ENCODE data around the gene BAZ1A. TPM values are rescaled to one million over a fixed set of nuclear protein-coding genes. Genes with fewer than 3 reads are reported as not detected.

BAZ1A gene
- total RNA-seq, 1 experiment from 2014 or later, result 27.2 TPM

- Histone ChIP-seq H3K36me3 (ENCODE audit: control insufficient read depth, insufficient read depth, low read length) (no peaks in the 10 kb centered on the region), H3K4me1 (ENCODE audit: control insufficient read depth, insufficient read depth, low read length) (no peaks in the 10 kb centered on the region), H3K9me3 (ENCODE audit: control insufficient read depth, insufficient read depth, low read depth, low read length) (no peaks in the 10 kb centered on the region), H3K27me3 (ENCODE audit: control insufficient read depth, insufficient read depth, low read length) (no peaks in the 10 kb centered on the region), H3K27ac (ENCODE audit: low read length) (no peak overlapping the region), H3K4me3 (ENCODE audit: low read depth in 2 of 2, low read length in 2 of 2) (no peak overlapping the region)
- intact Hi-C loops (cut with micrococcal nuclease; ENCODE audit: unreplicated experiment), result no loop called here
- TF ChIP-seq REST (IDR thresholded peaks at IDR 0.05; ENCODE audit: insufficient read depth in 1 of 2, low read depth in 2 of 2, low read length in 1 of 2), result no peak
- BruUV-seq (replicated peaks), result no TSS peak
- ChIA-PET CTCF (no interaction called here), POLR2A (no interaction called here)
- in situ Hi-C loops (cut with HindIII; ENCODE audit: low pct_unique_long_range_greater_than_20kb, low sequenced_read_pairs), result no loop called here
- DNase-seq (ENCODE audit: low read depth, low spot score) (no peak), ATAC-seq (no peak)
These were observed 8.8 kb upstream of the BAZ1A start for GRCh38 chr14:34883954-34884353.

GRCh38 chr14:34874386-34875030, 652 bp downstream of the BAZ1A start:
- Histone ChIP-seq H3K27me3 (ENCODE audit: control insufficient read depth, insufficient read depth, low read length) (no peaks in the 10 kb centered on the region), H3K9me3 (ENCODE audit: control insufficient read depth, insufficient read depth, low read depth, low read length) (no peaks in the 10 kb centered on the region), H3K4me3 (ENCODE audit: low read depth in 2 of 2, low read length in 2 of 2) (peak overlapping the region; percentile 72 to 82), H3K27ac (ENCODE audit: low read length) (peak overlapping the region; percentile 88), H3K36me3 (ENCODE audit: control insufficient read depth, insufficient read depth, low read length) (peaks cover 2% of the 10 kb centered on the region; the same call in 1 of the 2 replicates), H3K4me1 (ENCODE audit: control insufficient read depth, insufficient read depth, low read length) (peaks cover 7% of the 10 kb centered on the region)
- in situ Hi-C loops (cut with HindIII; ENCODE audit: low pct_unique_long_range_greater_than_20kb, low sequenced_read_pairs), result no loop called here
- CTCF ChIA-PET, result no interaction called here
- TF ChIP-seq CTCF (IDR thresholded peaks at IDR 0.05) (peak; percentile 12; the same call in 1 of the 2 replicates), REST (IDR thresholded peaks at IDR 0.05; ENCODE audit: insufficient read depth in 1 of 2, low read depth in 2 of 2, low read length in 1 of 2) (no peak), TCF7L2 (IDR thresholded peaks at IDR 0.05; ENCODE audit: low read depth, low read length) (no peak), SIN3A (IDR thresholded peaks at IDR 0.05; ENCODE audit: borderline replicate concordance, insufficient read depth, low read depth, low read length) (no peak)
- POLR2A ChIA-PET, result interaction anchor here (0.6 kb wide), 1 partner anchor 8 kb away, joined by 7 read pairs; no protein-coding TSS in a partner anchor
- peak; percentile 65 for ATAC-seq
- no TSS peak for BruUV-seq (replicated peaks)
- intact Hi-C loops (cut with micrococcal nuclease; ENCODE audit: unreplicated experiment), result loop anchor here (5.0 kb wide), 1 partner anchor 108 kb away; the partner anchor contains the start of gene SRP54
- no peak for DNase-seq (ENCODE audit: low read depth, low spot score)

Measured in Panc1 (cell line).